ENCODE measurements around the gene PCNX2.

PCNX2 gene

GRCh38 chr1:232991238-232991637 lies 304.3 kb downstream of the PCNX2 start:
- no peak overlapping the region for H3K4me3 ChIP-seq (replicated peaks; ENCODE audit: low read depth, low read length)
- no peak for TF ChIP-seq CTCF (IDR thresholded peaks at IDR 0.05; ENCODE audit: low read depth, low read length, missing control alignments)
- DNase-seq (ENCODE audit: extremely low read depth, low read depth) = no peak

- no peak overlapping the region for H3K4me3 ChIP-seq (replicated peaks; ENCODE audit: low read depth, low read length)
- DNase-seq (ENCODE audit: extremely low read depth, low read depth) = no peak
- TF ChIP-seq CTCF (IDR thresholded peaks at IDR 0.05; ENCODE audit: low read depth, low read length, missing control alignments) = no peak
Observed at GRCh38 chr1:232990176-232991128, 305.1 kb downstream of the PCNX2 start.

- no peak overlapping the region for H3K4me3 ChIP-seq (replicated peaks; ENCODE audit: low read depth, low read length)
- TF ChIP-seq CTCF (IDR thresholded peaks at IDR 0.05; ENCODE audit: low read depth, low read length, missing control alignments) = no peak
- peak; percentile 53 for DNase-seq (ENCODE audit: extremely low read depth, low read depth)
Observed at GRCh38 chr1:232988572-232989040, 306.9 kb downstream of the PCNX2 start.

GRCh38 chr1:232987774-232988140 lies 307.8 kb downstream of the PCNX2 start:
- TF ChIP-seq CTCF (IDR thresholded peaks at IDR 0.05; ENCODE audit: low read depth, low read length, missing control alignments) = no peak
- DNase-seq (ENCODE audit: extremely low read depth, low read depth) = no peak
- H3K4me3 ChIP-seq (replicated peaks; ENCODE audit: low read depth, low read length) = no peak overlapping the region

- H3K4me3 ChIP-seq (replicated peaks; ENCODE audit: low read depth, low read length) = no peak overlapping the region
- no peak for DNase-seq (ENCODE audit: extremely low read depth, low read depth)
- TF ChIP-seq CTCF (IDR thresholded peaks at IDR 0.05; ENCODE audit: low read depth, low read length, missing control alignments) = no peak
Observed at GRCh38 chr1:232987046-232987773, 308.3 kb downstream of the PCNX2 start.

GRCh38 chr1:232986527-232986922 lies 309.0 kb downstream of the PCNX2 start:
- DNase-seq (ENCODE audit: extremely low read depth, low read depth) = no peak
- no peak for TF ChIP-seq CTCF (IDR thresholded peaks at IDR 0.05; ENCODE audit: low read depth, low read length, missing control alignments)
- no peak overlapping the region for H3K4me3 ChIP-seq (replicated peaks; ENCODE audit: low read depth, low read length)

All from HFF-Myc (cell line).